Activated CD8-positive, alpha-beta memory T cell treated with anti-CD3 and anti-CD28 coated beads for 24 hours (primary cell): ENCODE data around the gene DNAJB2.

ENCODE experiments used
- DNase-seq: peaks from one replicate; pipeline ENCODE4 v3.0.0-alpha.2; 2020

DNAJB2 gene

GRCh38 chr2:219261024-219261855, 17.9 kb upstream of the DNAJB2 start:
- DNase-seq: no peak

GRCh38 chr2:219266232-219266631, 12.9 kb upstream of the DNAJB2 start:
- no peak for DNase-seq

- no peak for DNase-seq
These were observed 12.3 kb upstream of the DNAJB2 start for GRCh38 chr2:219266886-219267285.

GRCh38 chr2:219268294-219268693, 10.9 kb upstream of the DNAJB2 start:
- no peak for DNase-seq

- no peak for DNase-seq
These were observed 9.7 kb upstream of the DNAJB2 start for GRCh38 chr2:219269362-219270054.

- DNase-seq: no peak
These were observed 9.2 kb upstream of the DNAJB2 start for GRCh38 chr2:219270055-219270372.

GRCh38 chr2:219271021-219271420, 8.1 kb upstream of the DNAJB2 start:
- no peak for DNase-seq

GRCh38 chr2:219272356-219272755, 6.8 kb upstream of the DNAJB2 start:
- no peak for DNase-seq

GRCh38 chr2:219272995-219273394, 6.2 kb upstream of the DNAJB2 start:
- DNase-seq: no peak

- no peak for DNase-seq
These were observed 5.2 kb upstream of the DNAJB2 start for GRCh38 chr2:219273937-219274336.

GRCh38 chr2:219274361-219274921, 4.7 kb upstream of the DNAJB2 start:
- no peak for DNase-seq

GRCh38 chr2:219277703-219278654, 1.2 kb upstream of the DNAJB2 start:
- peak; percentile 92 for DNase-seq

GRCh38 chr2:219278655-219279150, 463 bp upstream of the DNAJB2 start:
- DNase-seq: no peak

- DNase-seq: no peak
These were observed 850 bp downstream of the DNAJB2 start for GRCh38 chr2:219279916-219280516.

- no peak for DNase-seq
These were observed 1.5 kb downstream of the DNAJB2 start for GRCh38 chr2:219280651-219281050.

- DNase-seq: no peak
These were observed 2.4 kb downstream of the DNAJB2 start for GRCh38 chr2:219281588-219281987.

- DNase-seq: no peak
These were observed 3.2 kb downstream of the DNAJB2 start for GRCh38 chr2:219282375-219282774.

GRCh38 chr2:219282943-219283581, 3.9 kb downstream of the DNAJB2 start:
- DNase-seq: no peak

- DNase-seq: no peak
These were observed 5.6 kb downstream of the DNAJB2 start for GRCh38 chr2:219284501-219285372.

- no peak for DNase-seq
These were observed 6.2 kb downstream of the DNAJB2 start for GRCh38 chr2:219285373-219285735.

- DNase-seq: no peak
These were observed 6.8 kb downstream of the DNAJB2 start for GRCh38 chr2:219285894-219286425.
